GM12878 (cell line): ENCODE measurements around the gene COQ3. TPM values are rescaled to one million over a fixed set of nuclear protein-coding genes. Genes with fewer than 3 reads are reported as not detected.

ENCODE experiments used
- ATAC-seq: fragments of 200-7000 bp; cut with Tn5 transposase; 3 replicates; pipeline ENCODE4 v1.9.1; 2020; ENCODE audit warnings: mild to moderate bottlenecking, moderate library complexity
- BruUV-seq: library from RNA; stranded (reverse); fragments of 400-500 nt; replicated peaks from 2 replicates; lab custom pipeline; 2021; lab: Mats Ljungman, UMichigan
- CTCF ChIA-PET: fragments of 300-600 bp; sonication (Branson Sonifier 250); formaldehyde crosslinking; extraction: SDS; loops from one replicate; lab custom pipeline; 2021; ENCODE audit warnings: inconsistent platforms; lab: Yijun Ruan, JAX
- POLR2A ChIA-PET: fragments of 350-600 bp; formaldehyde crosslinking; extraction: SDS; loops from one replicate; lab custom pipeline; 2021; ENCODE audit warnings: inconsistent platforms; lab: Charles Lee
- RAD21 ChIA-PET: fragments of 300-600 bp; sonication (Branson Sonifier 250); formaldehyde crosslinking; loops from one replicate; lab custom pipeline; 2023; ENCODE audit warnings: antibody characterized with exemption; ENCODE audit not compliant: unreplicated experiment; lab: Charles Lee
- SMC1A ChIA-PET: fragments of 300-600 bp; sonication (Branson Sonifier 250); formaldehyde crosslinking; loops from one replicate; lab custom pipeline; 2023; ENCODE audit not compliant: unreplicated experiment, uncharacterized antibody; lab: Charles Lee
- DNase-seq: peaks from one replicate; pipeline ENCODE4 v3.0.0-alpha.2; 2011; ENCODE audit warnings: low read depth, low spot score
- FAIRE-seq: peaks from 3 replicates; lab custom pipeline; 2011; peaks lifted over from hg19 to GRCh38; lab: Jason Lieb, UNC
- H2AFZ ChIP-seq: 2 replicates; pipeline ENCODE4 v1.6.0; 2011; ENCODE audit warnings: low read depth, low read length, control low read depth; ENCODE audit not compliant: control insufficient read depth
- H3K27ac ChIP-seq: 2 replicates; pipeline ENCODE4 v1.5.1; 2011; ENCODE audit warnings: control low read depth; ENCODE audit not compliant: control insufficient read depth, insufficient read depth
- H3K27me3 ChIP-seq, 2 experiments: replicated peaks in 1 of 2; 2 replicates each; pipeline versions ENCODE4 v1.6.0 to v1.6.1; 2011; ENCODE audit warnings: low read length in 1 of 2; ENCODE audit not compliant: control insufficient read depth in 2 of 2, insufficient read depth in 2 of 2
- H3K36me3 ChIP-seq, 2 experiments: 2 replicates each; pipeline ENCODE4 v1.5.1; 2011; ENCODE audit warnings: low read length in 1 of 2; ENCODE audit not compliant: control insufficient read depth in 2 of 2, insufficient read depth in 2 of 2
- H3K4me1 ChIP-seq: 2 replicates; pipeline ENCODE4 v1.6.1; 2011; ENCODE audit warnings: mild to moderate bottlenecking, low read length, moderate library complexity, mixed read lengths; ENCODE audit not compliant: control insufficient read depth, insufficient read depth
- H3K4me2 ChIP-seq: 2 replicates; pipeline ENCODE4 v1.6.0; 2011; ENCODE audit warnings: control low read depth; ENCODE audit not compliant: control insufficient read depth, insufficient read depth
- H3K4me3 ChIP-seq: fragments of 200-600 bp; sonication (generic); 2 replicates; pipeline ENCODE4 v1.5.1; 2016
- H3K79me2 ChIP-seq: 2 replicates; pipeline ENCODE4 v1.6.0; 2011; ENCODE audit warnings: low read length; ENCODE audit not compliant: control insufficient read depth, insufficient read depth
- H3K9ac ChIP-seq: 2 replicates; pipeline ENCODE4 v1.8.0; 2011; ENCODE audit warnings: low read length, control low read depth, mixed read lengths; ENCODE audit not compliant: control insufficient read depth, insufficient read depth
- H3K9me3 ChIP-seq: replicated peaks from 3 replicates; pipeline ENCODE4 v1.5.1; 2011; ENCODE audit warnings: mild to moderate bottlenecking, low read length; ENCODE audit not compliant: control insufficient read depth, insufficient read depth
- H4K20me1 ChIP-seq: 2 replicates; pipeline ENCODE4 v1.6.0; 2011; ENCODE audit not compliant: control insufficient read depth, insufficient read depth
- ASH2L ChIP-seq: fragments of 300-600, 200-600 bp; sonication (generic); IDR thresholded peaks from 2 replicates; pipeline ENCODE4 v1.6.1; 2017; ENCODE audit warnings: low read depth, mild to moderate bottlenecking, borderline replicate concordance
- BACH1 ChIP-seq: fragments of 450-650 bp; IDR thresholded peaks from 2 replicates; pipeline ENCODE4 v1.6.1; 2017; ENCODE audit warnings: mild to moderate bottlenecking, borderline replicate concordance
- CHD4 ChIP-seq: fragments of 200-600 bp; sonication (generic); IDR thresholded peaks from 2 replicates; pipeline ENCODE4 v1.6.1; 2016; ENCODE audit warnings: mild to moderate bottlenecking
- EED ChIP-seq: sonication (generic); IDR thresholded peaks from 2 replicates; pipeline ENCODE4 v1.6.1; 2016; ENCODE audit warnings: antibody characterized with exemption, low read depth
- ETV6 ChIP-seq, 2 experiments: fragments of 450-650 bp in 1 of 2; IDR thresholded peaks in 1 of 2; conservative IDR thresholded peaks in 1 of 2; 2 replicates each; pipeline ENCODE4 v1.6.1; 2014; ENCODE audit warnings: antibody characterized with exemption in 1 of 2, borderline replicate concordance in 1 of 2, low read depth in 1 of 2, mild to moderate bottlenecking in 1 of 2, moderate library complexity in 1 of 2
- GABPA ChIP-seq: IDR thresholded peaks from 2 replicates; pipeline ENCODE4 v1.6.1; 2014; ENCODE audit warnings: antibody characterized with exemption, low read depth, mild to moderate bottlenecking, inconsistent platforms
- MYC ChIP-seq: IDR thresholded peaks from 2 replicates; pipeline ENCODE4 v1.6.1; 2011; ENCODE audit warnings: mild to moderate bottlenecking, low read length, moderate library complexity, inconsistent platforms; ENCODE audit not compliant: insufficient read depth, insufficient replicate concordance, insufficient read length, severe bottlenecking
- NFXL1 ChIP-seq: fragments of 450-650 bp; IDR thresholded peaks from 2 replicates; pipeline ENCODE4 v1.6.1; 2017; ENCODE audit warnings: antibody characterized with exemption, mild to moderate bottlenecking, borderline replicate concordance
- POLR2AphosphoS5 ChIP-seq: IDR thresholded peaks from 2 replicates; pipeline ENCODE4 v1.6.1; 2011; ENCODE audit warnings: mild to moderate bottlenecking, low read length, inconsistent platforms
- TCF3 ChIP-seq: IDR thresholded peaks from 2 replicates; pipeline ENCODE4 v1.6.1; 2012; ENCODE audit warnings: low read depth, mild to moderate bottlenecking, low read length, borderline replicate concordance; ENCODE audit not compliant: insufficient read depth
- TCF7 ChIP-seq: IDR thresholded peaks from 2 replicates; pipeline ENCODE4 v1.6.1; 2014; ENCODE audit warnings: antibody characterized with exemption, borderline replicate concordance
- ZNF217 ChIP-seq: fragments of 450-650 bp; IDR thresholded peaks from 2 replicates; pipeline ENCODE4 v1.6.1; 2017; ENCODE audit warnings: antibody characterized with exemption, mild to moderate bottlenecking
- ZNF592 ChIP-seq: fragments of 450-650 bp; IDR thresholded peaks from 2 replicates; pipeline ENCODE4 v1.6.1; 2017; ENCODE audit warnings: mild to moderate bottlenecking, moderate library complexity
- WGBS: methylation state at CpG from one replicate; pipeline ENCODE4 v1.1.6; 2016; ENCODE audit warnings: low lambda C conversion rate; ENCODE audit not compliant: insufficient replicate concordance, insufficient coverage; ENCODE audit errors: missing lambda C conversion rate; 5-methylcytosine and 5-hydroxymethylcytosine counted together
- in situ Hi-C: fragments of 300-500 bp; cut with MboI; formaldehyde crosslinking; loops from 9 replicates; pipeline ENCODE4 v1.14.3; 2018; ENCODE audit warnings: mixed read lengths
- intact Hi-C: fragments of 100-400 bp; cut with micrococcal nuclease; formaldehyde crosslinking; loops from one replicate; pipeline ENCODE4 v1.14.2; 2022; ENCODE audit not compliant: unreplicated experiment
- polyA plus RNA-seq, 11 experiments: library from polyadenylated mRNA; depleted of rRNA in 4 of 11; unstranded in 6 of 11; stranded (reverse) in 5 of 11; fragments of >200 nt; fragmentation: Nextera tagmentation in 4 of 11; fragmentation: Illumina TruSeq in 1 of 11; extraction: Ambion mirVana in 4 of 11; extraction: Trizol in 1 of 11; gene quantifications; 1 replicate in 1 of 11; 2 replicates in 10 of 11; pipeline versions ENCODE4 v1.2.1 to v1.2.3, GENCODE V29; 2011 to 2016; ENCODE audit warnings: inconsistent platforms in 2 of 11, missing spikeins in 2 of 11, low read depth in 1 of 11
- total RNA-seq, 4 experiments: library from RNA; depleted of rRNA in 3 of 4; stranded (reverse); fragments of >200 nt in 3 of 4; fragmentation: Illumina TruSeq in 1 of 4; extraction: Trizol in 1 of 4; gene quantifications; 2 replicates each; pipeline versions ENCODE4 v1.2.1 to v1.2.3, GENCODE V29; 2013 to 2021

The COQ3 gene
- total and polyA plus RNA-seq, 10 of the 15 experiments (the other 5 are each of a cell fraction or from before 2014, with no cell fraction given), result 9.3 to 50.6 (median 16.0) TPM

- 52% methylated on average over 10 of the region's 10 CpGs for WGBS
- no peak overlapping the region for H3K9ac ChIP-seq
- CTCF ChIA-PET, result interaction anchor here (1.2 to 3.1 kb wide), 3 partner anchors 12 to 16 kb away, joined by 3 to 14 read pairs (median 6); no protein-coding TSS in a partner anchor
- no peaks in the 10 kb centered on the region for H3K79me2 ChIP-seq
- FAIRE-seq, result no peak
- no TSS peak for BruUV-seq
- H4K20me1 ChIP-seq, result no peaks in the 10 kb centered on the region
- RAD21 ChIA-PET, result no interaction called here
- no peak overlapping the region for H2AFZ ChIP-seq
- no peak overlapping the region for H3K4me2 ChIP-seq
- H3K36me3 ChIP-seq, result no peaks in the 10 kb centered on the region
- H3K4me1 ChIP-seq, result no peaks in the 10 kb centered on the region
- peaks cover 6 to 19% of the 10 kb centered on the region in 2 experiments for H3K27me3 ChIP-seq
- no peak for DNase-seq
- H3K9me3 ChIP-seq, result no peaks in the 10 kb centered on the region
- SMC1A ChIA-PET, result interaction anchor here (1.5 kb wide), 1 partner anchor 16 kb away, joined by 5 read pairs; no protein-coding TSS in a partner anchor
- no peak for TF ChIP-seq ZNF217
- no peak for TF ChIP-seq ZNF592
- TF ChIP-seq EED, result no peak
- TF ChIP-seq MYC, result no peak
- TF ChIP-seq CHD4, result no peak
- TF ChIP-seq NFXL1, result no peak
- no peak for TF ChIP-seq GABPA
- no peak for TF ChIP-seq TCF7
- no peak for TF ChIP-seq BACH1
- no peak for TF ChIP-seq TCF3
- no peak for TF ChIP-seq ASH2L
- no peak for TF ChIP-seq ETV6 (conservative IDR thresholded peaks at IDR 0.05 in 1 of 2, IDR thresholded peaks at IDR 0.05 in 1 of 2; ENCODE audit: borderline replicate concordance in 1 of 2, low read depth in 1 of 2)
- no peak for TF ChIP-seq POLR2AphosphoS5
- TF ChIP-seq, all 136 proteins: peak for 0
- Histone ChIP-seq H3K4me3 (no peak overlapping the region), H3K27ac (no peak overlapping the region)
- POLR2A ChIA-PET, result interaction anchor here (0.7 kb wide), 1 partner anchor 102 kb away, joined by 3 read pairs; no protein-coding TSS in a partner anchor
- intact Hi-C loops (no loop called here), in situ Hi-C loops (no loop called here)
- ATAC-seq, result no peak
Measured at GRCh38 chr6:99346595-99346994, 47.4 kb downstream of the COQ3 start.
